Hypothalamus (tissue), 51 donors: ENCODE results near the gene WNT8A.

Source experiments
- DNase-seq, 51 donors: peaks; one replicate each; lab custom pipeline; 2025; lab: John Stamatoyannopoulos, UW

The WNT8A gene

GRCh38 chr5:138082033-138082432, 1.8 kb upstream of the WNT8A start:
- DNase-seq, result no peak

GRCh38 chr5:138091685-138092084, 7.9 kb downstream of the WNT8A start:
- no peak for DNase-seq

- no peak for DNase-seq
Observed at GRCh38 chr5:138092301-138092700, 8.5 kb downstream of the WNT8A start.

GRCh38 chr5:138093036-138093435, 9.2 kb downstream of the WNT8A start:
- no peak for DNase-seq

GRCh38 chr5:138095100-138095907, 11.5 kb downstream of the WNT8A start:
- no peak for DNase-seq

- DNase-seq, result no peak
Observed at GRCh38 chr5:138096363-138096762, 12.5 kb downstream of the WNT8A start.

GRCh38 chr5:138096997-138097828, 13.4 kb downstream of the WNT8A start:
- no peak for DNase-seq

- no peak for DNase-seq
Observed at GRCh38 chr5:138102454-138103318, 18.9 kb downstream of the WNT8A start.

GRCh38 chr5:138103319-138103637, 19.4 kb downstream of the WNT8A start:
- no peak for DNase-seq

- no peak for DNase-seq
Observed at GRCh38 chr5:138105709-138106108, 21.9 kb downstream of the WNT8A start.

GRCh38 chr5:138107213-138107612, 23.4 kb downstream of the WNT8A start:
- DNase-seq, result no peak

GRCh38 chr5:138109463-138110265, 25.8 kb downstream of the WNT8A start:
- DNase-seq, result no peak

- no peak for DNase-seq
Observed at GRCh38 chr5:138110266-138110963, 26.6 kb downstream of the WNT8A start.

GRCh38 chr5:138111181-138111580, 27.3 kb downstream of the WNT8A start:
- no peak for DNase-seq

- DNase-seq, result no peak
Observed at GRCh38 chr5:138111937-138112336, 28.1 kb downstream of the WNT8A start.

GRCh38 chr5:138115254-138115653, 31.4 kb downstream of the WNT8A start:
- DNase-seq, result no peak

GRCh38 chr5:138128334-138128733, 44.5 kb downstream of the WNT8A start:
- DNase-seq, result no peak

GRCh38 chr5:138129347-138129746, 45.5 kb downstream of the WNT8A start:
- no peak for DNase-seq

GRCh38 chr5:138132543-138132942, 48.7 kb downstream of the WNT8A start:
- no peak for DNase-seq
